ENCODE measurements around the gene LOX.

Gene LOX

GRCh38 chr5:122050959-122051358 lies 27.1 kb downstream of the LOX start:
- no peak for DNase-seq

- DNase-seq: no peak
Observed at GRCh38 chr5:122040636-122041302, 37.3 kb downstream of the LOX start.

GRCh38 chr5:122036326-122036725 lies 41.7 kb downstream of the LOX start:
- no peak for DNase-seq

GRCh38 chr5:122035913-122036312 lies 42.1 kb downstream of the LOX start:
- no peak for DNase-seq

- DNase-seq: no peak
Observed at GRCh38 chr5:122031836-122032235, 46.2 kb downstream of the LOX start.

- no peak for DNase-seq
Observed at GRCh38 chr5:122030251-122030650, 47.8 kb downstream of the LOX start.

- DNase-seq: no peak
Observed at GRCh38 chr5:122029818-122030217, 48.2 kb downstream of the LOX start.

- DNase-seq: no peak
Observed at GRCh38 chr5:122022966-122023365, 55.1 kb downstream of the LOX start.

- no peak for DNase-seq
Observed at GRCh38 chr5:122019919-122020590, 58.0 kb downstream of the LOX start.

- DNase-seq: no peak
Observed at GRCh38 chr5:122015471-122015870, 62.6 kb downstream of the LOX start.

GRCh38 chr5:122014236-122014935 lies 63.7 kb downstream of the LOX start:
- no peak for DNase-seq

Data from CD4-positive, alpha-beta T cell treated with Interleukin-1 beta for 1 hour (primary cell).